Measurements from ENCODE around the gene ATG9B. TPM values are rescaled to one million over a fixed set of nuclear protein-coding genes. Genes with fewer than 3 reads are reported as not detected.
A peak's percentile ranks its signal among the peaks of the same experiment; 100 is the strongest.

ATG9B gene
- total RNA-seq, 1 donor from 2014 or later: 16.7 TPM

GRCh38 chr7:150977382-150978125, 46.7 kb downstream of the ATG9B start:
- no peak for ATAC-seq

GRCh38 chr7:150976529-150977381, 47.5 kb downstream of the ATG9B start:
- ATAC-seq: no peak

GRCh38 chr7:150975536-150976319, 48.6 kb downstream of the ATG9B start:
- no peak for ATAC-seq

- peak; percentile 52 for ATAC-seq
These were observed 49.6 kb downstream of the ATG9B start for GRCh38 chr7:150974468-150975391.

GRCh38 chr7:150973571-150974451, 50.5 kb downstream of the ATG9B start:
- ATAC-seq: peak; percentile 26

- no peak for ATAC-seq
These were observed 51.6 kb downstream of the ATG9B start for GRCh38 chr7:150972741-150973140.

GRCh38 chr7:150972023-150972468, 52.2 kb downstream of the ATG9B start:
- ATAC-seq: no peak

- ATAC-seq: no peak
These were observed 52.9 kb downstream of the ATG9B start for GRCh38 chr7:150971242-150972022.

GRCh38 chr7:150970424-150970823, 53.9 kb downstream of the ATG9B start:
- ATAC-seq: no peak

- no peak for ATAC-seq
These were observed 54.8 kb downstream of the ATG9B start for GRCh38 chr7:150969475-150969874.

GRCh38 chr7:150968734-150969372, 55.4 kb downstream of the ATG9B start:
- ATAC-seq: peak; percentile 19

- no peak for ATAC-seq
These were observed 56.1 kb downstream of the ATG9B start for GRCh38 chr7:150968056-150968733.

- ATAC-seq: no peak
These were observed 56.9 kb downstream of the ATG9B start for GRCh38 chr7:150967349-150967748.

GRCh38 chr7:150966002-150966401, 58.3 kb downstream of the ATG9B start:
- peak; percentile 35 for ATAC-seq

GRCh38 chr7:150965273-150965830, 58.9 kb downstream of the ATG9B start:
- no peak for ATAC-seq
